Measurements from ENCODE around the gene ADAMTS8.

ADAMTS8 gene

DNA sequence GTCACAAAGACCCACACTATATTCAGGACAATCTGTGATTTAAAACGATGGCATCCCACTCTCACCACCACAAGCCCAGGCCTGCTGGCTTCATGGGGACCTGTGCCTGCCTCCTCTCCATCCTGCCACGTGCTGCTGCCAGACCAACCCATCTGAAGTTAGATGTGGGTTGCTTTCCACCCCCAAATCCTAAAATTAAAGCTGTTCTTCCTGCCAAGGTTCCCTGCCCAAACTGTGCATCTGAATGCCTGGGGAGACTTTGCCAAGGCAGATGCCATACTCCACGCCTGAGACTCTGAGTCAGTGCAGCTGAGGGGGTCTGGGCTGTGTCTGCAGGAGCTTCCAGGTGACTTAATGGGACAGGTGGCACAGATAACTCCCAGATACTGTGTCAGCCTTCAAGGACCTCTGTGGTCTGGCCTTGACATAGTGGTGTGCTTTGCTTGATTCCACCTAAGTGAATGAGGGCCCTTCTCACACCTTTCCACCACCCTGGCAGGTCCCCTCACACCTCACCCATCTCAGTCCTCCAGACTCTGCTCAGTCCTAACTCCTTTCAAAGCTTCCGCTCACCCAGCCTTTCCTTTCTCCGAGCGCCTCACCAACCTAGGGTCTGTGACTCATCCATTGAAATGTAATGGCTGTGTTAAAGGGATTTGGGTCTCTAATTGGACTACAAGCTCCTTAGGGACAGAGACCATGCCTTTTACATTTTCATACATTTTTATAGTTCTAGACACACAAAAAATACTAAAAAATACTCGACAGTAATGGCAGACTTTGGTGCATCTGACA is 18.6 kb downstream of the ADAMTS8 start:
- Histone ChIP-seq H3K79me1 (ENCODE audit: low read depth, low read length) (no peaks in the 10 kb centered on the region), H2AFZ (ENCODE audit: low read length) (no peak overlapping the region), H2AK5ac (ENCODE audit: low read depth, low read length) (no peak overlapping the region), H3K4me3 (ENCODE audit: low read length in 2 of 2) (no peak overlapping the region), H4K91ac (ENCODE audit: low read depth, low read length, poor library complexity) (no peak overlapping the region), H3K4me1 (ENCODE audit: control insufficient read depth in 2 of 2, insufficient read depth in 1 of 2, low read depth in 1 of 2, low read length in 2 of 2) (peaks cover 0 to 4% of the 10 kb centered on the region in 2 donors), H3K14ac (ENCODE audit: low read length) (no peak overlapping the region), H3K18ac (ENCODE audit: low read length) (no peak overlapping the region), H3K9me3 (replicated peaks in 1 of 2; ENCODE audit: control insufficient read depth in 2 of 2, insufficient read depth in 1 of 2, low read depth in 1 of 2, low read length in 2 of 2) (no peaks in the 10 kb centered on the region), H4K8ac (ENCODE audit: low read depth, low read length) (no peak overlapping the region), H3K4ac (ENCODE audit: low read length) (no peak overlapping the region), H3K36me3 (replicated peaks in 1 of 2; ENCODE audit: control insufficient read depth in 2 of 2, insufficient read depth in 2 of 2, low read length in 2 of 2) (no peaks in the 10 kb centered on the region), H3K27me3 (ENCODE audit: control insufficient read depth in 3 of 3, insufficient read depth in 3 of 3, low read depth in 1 of 3, low read length in 3 of 3) (peaks cover 0 to 51% (median 0%) of the 10 kb centered on the region in 3 experiments), H2BK12ac (ENCODE audit: low read length) (no peak overlapping the region), H2BK15ac (ENCODE audit: low read length) (no peak overlapping the region), H3K27ac (replicated peaks; ENCODE audit: low read length) (no peak overlapping the region), H2BK120ac (ENCODE audit: low read depth, low read length) (no peak overlapping the region), H3K9ac (ENCODE audit: low read depth, low read length, poor library complexity) (no peak overlapping the region), H3K23ac (ENCODE audit: low read depth, low read length, poor library complexity) (no peak overlapping the region), H3K4me2 (ENCODE audit: insufficient read depth, low read length, poor library complexity, severe bottlenecking) (no peak overlapping the region), H2BK5ac (ENCODE audit: low read length) (no peak overlapping the region)
- WGBS, 2 donors (ENCODE audit: extremely low coverage in 2 of 2, insufficient read length in 2 of 2, insufficient replicate concordance in 1 of 2): no CpG with 5 or more reads among the region's 7 CpGs
- DNase-seq (ENCODE audit: low spot score): no peak

GRCh38 chr11:130408901-130409300 is 19.5 kb downstream of the ADAMTS8 start:
- no peak overlapping the region for H3K4me3 ChIP-seq (ENCODE audit: low read length in 2 of 2)
- no peak overlapping the region for H3K18ac ChIP-seq (ENCODE audit: low read length)
- peaks cover 0 to 45% (median 0%) of the 10 kb centered on the region in 3 experiments for H3K27me3 ChIP-seq (ENCODE audit: control insufficient read depth in 3 of 3, insufficient read depth in 3 of 3, low read depth in 1 of 3, low read length in 3 of 3)
- no peak for DNase-seq (ENCODE audit: low spot score)
- no peak overlapping the region for H4K91ac ChIP-seq (ENCODE audit: low read depth, low read length, poor library complexity)
- no peak overlapping the region for H3K4ac ChIP-seq (ENCODE audit: low read length)
- H3K23ac ChIP-seq (ENCODE audit: low read depth, low read length, poor library complexity): no peak overlapping the region
- H2AK5ac ChIP-seq (ENCODE audit: low read depth, low read length): no peak overlapping the region
- no peak overlapping the region for H2BK5ac ChIP-seq (ENCODE audit: low read length)
- no peak overlapping the region for H3K9ac ChIP-seq (ENCODE audit: low read depth, low read length, poor library complexity)
- peaks cover 0 to 5% of the 10 kb centered on the region in 2 donors for H3K4me1 ChIP-seq (ENCODE audit: control insufficient read depth in 2 of 2, insufficient read depth in 1 of 2, low read depth in 1 of 2, low read length in 2 of 2)
- H3K79me1 ChIP-seq (ENCODE audit: low read depth, low read length): no peaks in the 10 kb centered on the region
- no peak overlapping the region for H2BK15ac ChIP-seq (ENCODE audit: low read length)
- no CpG with 5 or more reads among the region's 8 CpGs for WGBS, 2 donors (ENCODE audit: extremely low coverage in 2 of 2, insufficient read length in 2 of 2, insufficient replicate concordance in 1 of 2)
- H2AFZ ChIP-seq (ENCODE audit: low read length): no peak overlapping the region
- no peak overlapping the region for H3K14ac ChIP-seq (ENCODE audit: low read length)
- H2BK12ac ChIP-seq (ENCODE audit: low read length): no peak overlapping the region
- H4K8ac ChIP-seq (ENCODE audit: low read depth, low read length): no peak overlapping the region
- no peaks in the 10 kb centered on the region for H3K9me3 ChIP-seq (replicated peaks in 1 of 2; ENCODE audit: control insufficient read depth in 2 of 2, insufficient read depth in 1 of 2, low read depth in 1 of 2, low read length in 2 of 2)
- no peak overlapping the region for H3K27ac ChIP-seq (replicated peaks; ENCODE audit: low read length)
- H3K36me3 ChIP-seq (replicated peaks in 1 of 2; ENCODE audit: control insufficient read depth in 2 of 2, insufficient read depth in 2 of 2, low read length in 2 of 2): no peaks in the 10 kb centered on the region
- H2BK120ac ChIP-seq (ENCODE audit: low read depth, low read length): no peak overlapping the region
- no peak overlapping the region for H3K4me2 ChIP-seq (ENCODE audit: insufficient read depth, low read length, poor library complexity, severe bottlenecking)

GRCh38 chr11:130408401-130408890 is 20.0 kb downstream of the ADAMTS8 start:
- H3K14ac ChIP-seq (ENCODE audit: low read length): no peak overlapping the region
- H3K9ac ChIP-seq (ENCODE audit: low read depth, low read length, poor library complexity): no peak overlapping the region
- no CpG with 5 or more reads among the region's 18 CpGs for WGBS, 2 donors (ENCODE audit: extremely low coverage in 2 of 2, insufficient read length in 2 of 2, insufficient replicate concordance in 1 of 2)
- DNase-seq (ENCODE audit: low spot score): no peak
- H3K4me1 ChIP-seq (ENCODE audit: control insufficient read depth in 2 of 2, insufficient read depth in 1 of 2, low read depth in 1 of 2, low read length in 2 of 2): peaks cover 0 to 9% of the 10 kb centered on the region in 2 donors
- H3K27me3 ChIP-seq (ENCODE audit: control insufficient read depth in 3 of 3, insufficient read depth in 3 of 3, low read depth in 1 of 3, low read length in 3 of 3): peaks cover 0 to 40% (median 0%) of the 10 kb centered on the region in 3 experiments
- H2AK5ac ChIP-seq (ENCODE audit: low read depth, low read length): no peak overlapping the region
- H4K91ac ChIP-seq (ENCODE audit: low read depth, low read length, poor library complexity): no peak overlapping the region
- no peak overlapping the region for H4K8ac ChIP-seq (ENCODE audit: low read depth, low read length)
- no peak overlapping the region for H3K4me3 ChIP-seq (ENCODE audit: low read length in 2 of 2)
- peak overlapping the region; percentile 7 for H3K18ac ChIP-seq (ENCODE audit: low read length)
- no peak overlapping the region for H2BK12ac ChIP-seq (ENCODE audit: low read length)
- no peak overlapping the region for H2AFZ ChIP-seq (ENCODE audit: low read length)
- no peak overlapping the region for H2BK15ac ChIP-seq (ENCODE audit: low read length)
- H3K4me2 ChIP-seq (ENCODE audit: insufficient read depth, low read length, poor library complexity, severe bottlenecking): no peak overlapping the region
- H3K27ac ChIP-seq (replicated peaks; ENCODE audit: low read length): no peak overlapping the region
- H3K9me3 ChIP-seq (replicated peaks in 1 of 2; ENCODE audit: control insufficient read depth in 2 of 2, insufficient read depth in 1 of 2, low read depth in 1 of 2, low read length in 2 of 2): no peaks in the 10 kb centered on the region
- no peak overlapping the region for H3K23ac ChIP-seq (ENCODE audit: low read depth, low read length, poor library complexity)
- no peaks in the 10 kb centered on the region for H3K79me1 ChIP-seq (ENCODE audit: low read depth, low read length)
- no peaks in the 10 kb centered on the region for H3K36me3 ChIP-seq (replicated peaks in 1 of 2; ENCODE audit: control insufficient read depth in 2 of 2, insufficient read depth in 2 of 2, low read length in 2 of 2)
- H2BK5ac ChIP-seq (ENCODE audit: low read length): no peak overlapping the region
- H2BK120ac ChIP-seq (ENCODE audit: low read depth, low read length): no peak overlapping the region
- no peak overlapping the region for H3K4ac ChIP-seq (ENCODE audit: low read length)

DNA sequence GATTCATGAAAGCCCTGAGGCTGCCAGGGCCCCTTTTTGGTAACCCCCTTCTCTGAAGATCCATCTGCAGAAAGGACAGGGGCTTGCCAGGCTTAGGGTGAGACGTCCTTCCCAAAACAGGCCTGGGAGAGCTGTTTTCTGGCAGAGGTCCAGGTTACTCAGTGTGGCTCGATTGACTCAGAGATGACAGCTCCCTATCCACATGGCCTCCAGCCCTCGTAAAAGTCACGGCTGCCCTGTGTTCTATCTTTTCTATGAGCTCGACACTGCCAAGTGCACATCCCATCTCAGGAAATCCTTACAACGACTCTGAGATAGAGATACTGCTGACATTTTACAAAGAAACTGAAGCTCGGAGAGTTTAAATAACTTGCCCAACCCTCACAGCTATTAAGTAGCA is 20.4 kb downstream of the ADAMTS8 start:
- DNase-seq (ENCODE audit: low spot score): no peak
- no peak overlapping the region for H3K27ac ChIP-seq (replicated peaks; ENCODE audit: low read length)
- no peak overlapping the region for H3K9ac ChIP-seq (ENCODE audit: low read depth, low read length, poor library complexity)
- no CpG with 5 or more reads among the region's 7 CpGs for WGBS, 2 donors (ENCODE audit: extremely low coverage in 2 of 2, insufficient read length in 2 of 2, insufficient replicate concordance in 1 of 2)
- no peak overlapping the region for H2AK5ac ChIP-seq (ENCODE audit: low read depth, low read length)
- no peak overlapping the region for H3K18ac ChIP-seq (ENCODE audit: low read length)
- no peak overlapping the region for H2BK5ac ChIP-seq (ENCODE audit: low read length)
- H2AFZ ChIP-seq (ENCODE audit: low read length): no peak overlapping the region
- no peak overlapping the region for H3K4me2 ChIP-seq (ENCODE audit: insufficient read depth, low read length, poor library complexity, severe bottlenecking)
- no peak overlapping the region for H2BK120ac ChIP-seq (ENCODE audit: low read depth, low read length)
- no peak overlapping the region for H2BK15ac ChIP-seq (ENCODE audit: low read length)
- H3K79me1 ChIP-seq (ENCODE audit: low read depth, low read length): no peaks in the 10 kb centered on the region
- no peak overlapping the region for H3K23ac ChIP-seq (ENCODE audit: low read depth, low read length, poor library complexity)
- peaks cover 0 to 36% (median 0%) of the 10 kb centered on the region in 3 experiments for H3K27me3 ChIP-seq (ENCODE audit: control insufficient read depth in 3 of 3, insufficient read depth in 3 of 3, low read depth in 1 of 3, low read length in 3 of 3)
- H3K4me3 ChIP-seq (ENCODE audit: low read length in 2 of 2): no peak overlapping the region
- peaks cover 0 to 10% of the 10 kb centered on the region in 2 donors for H3K4me1 ChIP-seq (ENCODE audit: control insufficient read depth in 2 of 2, insufficient read depth in 1 of 2, low read depth in 1 of 2, low read length in 2 of 2)
- H3K36me3 ChIP-seq (replicated peaks in 1 of 2; ENCODE audit: control insufficient read depth in 2 of 2, insufficient read depth in 2 of 2, low read length in 2 of 2): no peaks in the 10 kb centered on the region
- H3K14ac ChIP-seq (ENCODE audit: low read length): no peak overlapping the region
- no peak overlapping the region for H4K91ac ChIP-seq (ENCODE audit: low read depth, low read length, poor library complexity)
- H2BK12ac ChIP-seq (ENCODE audit: low read length): no peak overlapping the region
- no peak overlapping the region for H3K4ac ChIP-seq (ENCODE audit: low read length)
- no peak overlapping the region for H4K8ac ChIP-seq (ENCODE audit: low read depth, low read length)
- no peaks in the 10 kb centered on the region for H3K9me3 ChIP-seq (replicated peaks in 1 of 2; ENCODE audit: control insufficient read depth in 2 of 2, insufficient read depth in 1 of 2, low read depth in 1 of 2, low read length in 2 of 2)
